ENCODE results near the gene TOMM40.

DNA sequence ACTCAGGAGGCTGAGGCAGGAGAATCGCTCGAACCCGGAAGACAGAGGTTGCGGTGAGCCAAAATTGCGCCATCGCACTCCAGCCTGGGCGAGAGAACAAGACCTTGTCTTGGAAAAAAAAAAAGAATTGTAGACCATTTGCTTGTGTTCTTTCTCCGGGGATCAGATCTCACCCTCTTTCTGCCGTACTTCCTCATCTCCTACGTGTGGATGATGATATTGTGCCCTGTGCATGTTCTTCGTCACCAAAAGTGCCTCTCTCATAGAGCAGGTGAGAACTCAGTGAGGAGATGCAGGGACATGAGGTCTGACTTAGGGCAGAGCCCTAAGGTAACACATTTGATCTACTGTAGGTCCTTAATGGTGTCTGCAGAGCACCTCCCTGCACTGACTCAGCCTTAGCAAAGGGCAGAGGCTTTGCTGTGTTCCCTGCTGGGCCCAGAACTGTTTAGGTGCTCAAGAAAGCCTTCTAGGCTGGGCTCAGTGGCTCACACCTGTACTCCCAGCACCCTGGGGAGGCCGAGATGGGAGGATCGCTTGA, 56.1 kb downstream of the TOMM40 start:
- TF ChIP-seq FOXA1 (IDR thresholded peaks at IDR 0.05) = no peak
- TF ChIP-seq, protein P1, sequence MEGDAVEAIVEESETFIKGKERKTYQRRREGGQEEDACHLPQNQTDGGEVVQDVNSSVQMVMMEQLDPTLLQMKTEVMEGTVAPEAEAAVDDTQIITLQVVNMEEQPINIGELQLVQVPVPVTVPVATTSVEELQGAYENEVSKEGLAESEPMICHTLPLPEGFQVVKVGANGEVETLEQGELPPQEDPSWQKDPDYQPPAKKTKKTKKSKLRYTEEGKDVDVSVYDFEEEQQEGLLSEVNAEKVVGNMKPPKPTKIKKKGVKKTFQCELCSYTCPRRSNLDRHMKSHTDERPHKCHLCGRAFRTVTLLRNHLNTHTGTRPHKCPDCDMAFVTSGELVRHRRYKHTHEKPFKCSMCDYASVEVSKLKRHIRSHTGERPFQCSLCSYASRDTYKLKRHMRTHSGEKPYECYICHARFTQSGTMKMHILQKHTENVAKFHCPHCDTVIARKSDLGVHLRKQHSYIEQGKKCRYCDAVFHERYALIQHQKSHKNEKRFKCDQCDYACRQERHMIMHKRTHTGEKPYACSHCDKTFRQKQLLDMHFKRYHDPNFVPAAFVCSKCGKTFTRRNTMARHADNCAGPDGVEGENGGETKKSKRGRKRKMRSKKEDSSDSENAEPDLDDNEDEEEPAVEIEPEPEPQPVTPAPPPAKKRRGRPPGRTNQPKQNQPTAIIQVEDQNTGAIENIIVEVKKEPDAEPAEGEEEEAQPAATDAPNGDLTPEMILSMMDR (IDR thresholded peaks at IDR 0.05; ENCODE audit: low read depth, low read length, missing input control) = no peak
- no peak for TF ChIP-seq JUND (IDR thresholded peaks at IDR 0.05)
- no peak for TF ChIP-seq RAD21 (IDR thresholded peaks at IDR 0.05)
- TF ChIP-seq, protein P2, sequence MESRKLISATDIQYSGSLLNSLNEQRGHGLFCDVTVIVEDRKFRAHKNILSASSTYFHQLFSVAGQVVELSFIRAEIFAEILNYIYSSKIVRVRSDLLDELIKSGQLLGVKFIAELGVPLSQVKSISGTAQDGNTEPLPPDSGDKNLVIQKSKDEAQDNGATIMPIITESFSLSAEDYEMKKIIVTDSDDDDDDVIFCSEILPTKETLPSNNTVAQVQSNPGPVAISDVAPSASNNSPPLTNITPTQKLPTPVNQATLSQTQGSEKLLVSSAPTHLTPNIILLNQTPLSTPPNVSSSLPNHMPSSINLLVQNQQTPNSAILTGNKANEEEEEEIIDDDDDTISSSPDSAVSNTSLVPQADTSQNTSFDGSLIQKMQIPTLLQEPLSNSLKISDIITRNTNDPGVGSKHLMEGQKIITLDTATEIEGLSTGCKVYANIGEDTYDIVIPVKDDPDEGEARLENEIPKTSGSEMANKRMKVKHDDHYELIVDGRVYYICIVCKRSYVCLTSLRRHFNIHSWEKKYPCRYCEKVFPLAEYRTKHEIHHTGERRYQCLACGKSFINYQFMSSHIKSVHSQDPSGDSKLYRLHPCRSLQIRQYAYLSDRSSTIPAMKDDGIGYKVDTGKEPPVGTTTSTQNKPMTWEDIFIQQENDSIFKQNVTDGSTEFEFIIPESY (IDR thresholded peaks at IDR 0.05) = no peak
- TF ChIP-seq GABPA (IDR thresholded peaks at IDR 0.05 in 1 of 2, conservative IDR thresholded peaks at IDR 0.05 in 1 of 2) = no peak
- TF ChIP-seq, protein P3, sequence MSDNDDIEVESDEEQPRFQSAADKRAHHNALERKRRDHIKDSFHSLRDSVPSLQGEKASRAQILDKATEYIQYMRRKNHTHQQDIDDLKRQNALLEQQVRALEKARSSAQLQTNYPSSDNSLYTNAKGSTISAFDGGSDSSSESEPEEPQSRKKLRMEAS (IDR thresholded peaks at IDR 0.05) = no peak
